Spinal cord (tissue), 10 donors: Measurements from ENCODE around the gene PIAS2. TPM values are rescaled to one million over a fixed set of nuclear protein-coding genes. Genes with fewer than 3 reads are reported as not detected.
"Not testable (repeated sequence)": the region's sequence is repeated elsewhere in the genome, so short reads cannot be mapped to it uniquely, and the experiment has no call there.

Experiments used
- DNase-seq, 6 donors: peaks; one replicate each; pipeline versions ENCODE4 v3.0.0 to v3.0.0-alpha.2; 2013 to 2015; ENCODE audit warnings: low spot score in 6 of 6, low read depth in 4 of 6
- H3K27ac ChIP-seq: one replicate; pipeline ENCODE4 v1.5.1; 2013; ENCODE audit warnings: low read depth, low read length, control low read depth
- H3K27me3 ChIP-seq: one replicate; pipeline ENCODE4 v1.6.1; 2013; ENCODE audit warnings: low read length; ENCODE audit not compliant: control insufficient read depth, insufficient read depth
- H3K36me3 ChIP-seq: one replicate; pipeline ENCODE4 v1.6.1; 2013; ENCODE audit warnings: low read length; ENCODE audit not compliant: control insufficient read depth, insufficient read depth
- H3K4me1 ChIP-seq: one replicate; pipeline ENCODE4 v1.6.1; 2013; ENCODE audit warnings: low read length; ENCODE audit not compliant: control insufficient read depth, insufficient read depth
- H3K4me3 ChIP-seq: one replicate; pipeline ENCODE4 v1.5.1; 2013; ENCODE audit warnings: low read depth, low read length, control low read depth
- H3K9me3 ChIP-seq: one replicate; pipeline ENCODE4 v1.6.1; 2013; ENCODE audit warnings: low read length; ENCODE audit not compliant: control insufficient read depth, insufficient read depth
- WGBS: methylation state at CpG from one replicate; pipeline ENCODE4 v1.1.5; 2013; ENCODE audit warnings: missing lambda C conversion rate; ENCODE audit not compliant: insufficient coverage; 5-methylcytosine and 5-hydroxymethylcytosine counted together
- polyA plus RNA-seq, 2 donors: library from polyadenylated mRNA; unstranded; fragments of 120-200 nt; gene quantifications; one replicate each; pipeline ENCODE4 v1.2.1, GENCODE V29; 2013; ENCODE audit not compliant: insufficient read length in 2 of 2
- total RNA-seq, 2 donors: library from RNA; depleted of rRNA in 1 of 2; stranded (reverse); fragments of 120-200 nt in 1 of 2; fragments of >200 nt in 1 of 2; gene quantifications; one replicate each; pipeline versions ENCODE4 v1.2.3 to v1.2.4, GENCODE V29; 2013 to 2014
- donor health status: healthy.

Gene PIAS2
- total and polyA plus RNA-seq, 4 donors, result 26.9 to 59.8 (median 38.1) TPM

- Histone ChIP-seq H3K4me3 (no peak overlapping the region), H3K4me1 (no peaks in the 10 kb centered on the region), H3K27me3 (no peaks in the 10 kb centered on the region), H3K27ac (no peak overlapping the region), H3K36me3 (no peaks in the 10 kb centered on the region), H3K9me3 (no peaks in the 10 kb centered on the region)
- WGBS, result 91% methylated on average over 5 of the region's 6 CpGs
- no peak for DNase-seq
Measured at GRCh38 chr18:46820863-46821262, 96.4 kb downstream of the PIAS2 start.

DNA sequence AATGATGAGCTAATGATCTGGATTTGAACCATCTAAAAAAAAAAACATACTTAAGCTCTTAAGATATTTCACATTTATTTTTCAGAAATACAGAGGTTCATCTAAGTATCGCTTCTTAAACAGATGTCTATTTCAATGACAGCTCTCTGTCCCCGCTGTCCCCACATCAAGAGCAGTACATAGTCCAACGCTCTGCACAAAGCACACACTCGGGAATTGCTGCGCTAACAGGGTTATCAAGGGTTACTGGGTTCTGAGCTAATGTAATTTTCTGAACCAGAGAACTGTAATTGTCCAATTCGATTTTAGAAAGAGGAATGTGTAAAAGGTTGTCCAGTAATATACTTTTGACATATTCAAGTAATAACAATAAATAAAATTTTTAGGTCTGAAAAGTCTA is 101.6 kb downstream of the PIAS2 start:
- Histone ChIP-seq H3K4me1 (no peaks in the 10 kb centered on the region), H3K36me3 (no peaks in the 10 kb centered on the region)
- DNase-seq, result no peak

DNA sequence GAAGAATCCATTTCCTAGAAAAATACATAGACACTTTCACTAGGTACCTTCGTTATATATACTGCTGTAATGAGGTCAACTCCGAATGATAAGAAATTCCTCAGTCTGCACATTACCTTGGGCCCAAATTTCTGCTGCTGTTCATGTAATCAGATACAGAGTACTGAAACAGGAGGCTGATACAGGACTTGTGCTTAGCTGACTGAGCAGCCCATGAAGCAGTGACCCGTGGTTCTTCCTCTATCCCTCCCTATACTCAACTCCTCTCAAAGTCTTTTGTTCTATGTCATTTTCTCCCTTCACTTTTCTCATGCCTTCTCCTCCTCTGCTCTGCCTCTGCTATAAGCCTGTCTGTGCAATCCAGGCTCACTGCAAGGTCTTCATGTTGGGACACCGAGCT is 102.9 kb downstream of the PIAS2 start:
- no peak for DNase-seq

More for the DNA sequence above, 101.6 kb downstream of the PIAS2 start:
- no peaks in the 10 kb centered on the region for H3K9me3 ChIP-seq
- no peaks in the 10 kb centered on the region for H3K27me3 ChIP-seq
- no peak overlapping the region for H3K27ac ChIP-seq
- H3K4me3 ChIP-seq, result no peak overlapping the region
- 93% methylated on average over 2 of the region's 6 CpGs for WGBS

GRCh38 chr18:46812311-46812710 is 105.0 kb downstream of the PIAS2 start:
- WGBS, result no CpG with 5 or more reads among the region's 2 CpGs
- no peak for DNase-seq
- H3K4me1 ChIP-seq, result no peaks in the 10 kb centered on the region
- no peaks in the 10 kb centered on the region for H3K9me3 ChIP-seq
- H3K27me3 ChIP-seq, result no peaks in the 10 kb centered on the region
- H3K4me3 ChIP-seq, result no peak overlapping the region
- H3K36me3 ChIP-seq, result no peaks in the 10 kb centered on the region
- no peak overlapping the region for H3K27ac ChIP-seq

More for the DNA sequence above, 102.9 kb downstream of the PIAS2 start:
- H3K27ac ChIP-seq, result no peak overlapping the region
- H3K4me1 ChIP-seq, result no peaks in the 10 kb centered on the region
- WGBS, result 67% methylated on average over 2 of the region's 4 CpGs
- H3K36me3 ChIP-seq, result no peaks in the 10 kb centered on the region
- H3K4me3 ChIP-seq, result no peak overlapping the region
- H3K27me3 ChIP-seq, result no peaks in the 10 kb centered on the region
- no peaks in the 10 kb centered on the region for H3K9me3 ChIP-seq

DNA sequence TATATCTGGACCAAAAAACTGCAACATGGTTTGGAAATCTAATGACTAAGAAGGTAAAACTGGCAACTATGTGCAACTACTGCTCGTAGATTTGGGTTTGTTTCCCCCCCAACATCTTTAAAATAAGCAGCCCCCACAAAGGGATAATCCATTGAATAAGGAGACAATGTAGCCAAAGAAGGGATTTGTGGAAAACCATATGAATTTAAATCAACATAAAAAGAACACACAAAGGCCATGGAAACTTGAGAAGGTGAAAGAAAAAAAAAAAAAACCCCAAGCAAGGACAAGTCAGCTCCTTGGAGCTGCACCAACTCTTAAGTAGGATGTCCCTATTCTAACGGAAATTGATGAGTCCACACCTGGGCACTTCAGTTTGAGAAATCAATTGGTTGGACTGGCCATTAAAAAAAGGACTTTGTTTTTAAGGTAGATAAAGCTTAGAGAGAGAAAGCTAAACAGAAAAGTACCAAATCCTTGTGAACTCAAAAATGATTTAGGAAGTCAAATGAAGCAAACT is 106.8 kb downstream of the PIAS2 start:
- Histone ChIP-seq H3K4me1 (no peaks in the 10 kb centered on the region), H3K4me3 (no peak overlapping the region), H3K27me3 (no peaks in the 10 kb centered on the region), H3K9me3 (no peaks in the 10 kb centered on the region), H3K27ac (no peak overlapping the region), H3K36me3 (no peaks in the 10 kb centered on the region)
- WGBS, result 86% methylated on average over 1 of the region's 2 CpGs
- DNase-seq, result no peak

DNA sequence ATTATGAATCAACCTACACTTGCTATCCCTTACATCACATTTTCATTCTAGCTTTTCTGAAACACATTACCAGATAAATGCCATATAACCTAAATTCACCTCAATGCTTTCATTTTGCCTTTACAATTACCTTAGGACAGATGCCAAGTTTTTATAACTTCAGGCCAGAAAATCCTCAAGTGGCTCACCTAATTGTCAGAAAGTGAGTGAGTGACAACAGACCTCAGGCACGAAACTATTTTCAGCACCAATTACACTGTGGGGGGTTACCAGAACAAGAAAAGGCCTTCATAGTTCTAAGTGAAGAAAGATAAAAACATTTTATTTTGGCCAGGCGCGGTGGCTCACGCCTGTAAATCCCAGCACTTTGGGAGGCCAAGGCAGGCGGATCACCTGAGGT is 108.2 kb downstream of the PIAS2 start:
- Histone ChIP-seq H3K27ac (no peak overlapping the region), H3K4me3 (no peak overlapping the region), H3K36me3 (no peaks in the 10 kb centered on the region), H3K4me1 (no peaks in the 10 kb centered on the region), H3K27me3 (no peaks in the 10 kb centered on the region), H3K9me3 (no peaks in the 10 kb centered on the region)
- WGBS, result 100% methylated on average over 3 of the region's 5 CpGs
- no peak for DNase-seq

DNA sequence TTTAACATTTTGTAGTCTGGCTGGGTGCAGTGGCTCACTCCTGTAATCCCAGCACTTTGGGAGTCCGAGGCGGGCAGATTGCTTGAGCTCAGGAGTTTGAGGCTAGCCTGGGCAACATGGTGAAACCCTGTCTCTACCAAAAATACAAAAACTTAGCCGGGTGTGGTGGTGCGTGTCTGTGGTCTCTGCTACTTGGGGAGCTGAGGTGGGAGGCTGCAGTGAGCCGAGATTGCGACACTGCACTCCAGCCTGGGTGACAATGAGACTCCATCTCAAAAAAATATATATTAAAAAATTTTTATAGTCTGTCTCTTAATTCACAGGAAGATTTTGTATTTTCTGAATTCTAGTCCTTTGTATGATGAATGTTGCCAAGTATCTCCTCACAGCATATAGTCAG is 121.4 kb downstream of the PIAS2 start:
- not testable (repeated sequence) for H3K4me3 ChIP-seq, H3K36me3 ChIP-seq, H3K4me1 ChIP-seq, DNase-seq, H3K27ac ChIP-seq, H3K9me3 ChIP-seq, H3K27me3 ChIP-seq
- no CpG with 5 or more reads among the region's 6 CpGs for WGBS

GRCh38 chr18:46794607-46795006 is 122.7 kb downstream of the PIAS2 start:
- Histone ChIP-seq H3K27ac (no peak overlapping the region), H3K9me3 (no peaks in the 10 kb centered on the region), H3K4me3 (no peak overlapping the region), H3K36me3 (no peaks in the 10 kb centered on the region), H3K27me3 (no peaks in the 10 kb centered on the region), H3K4me1 (no peaks in the 10 kb centered on the region)
- no peak for DNase-seq
- WGBS, result no CpG with 5 or more reads among the region's 1 CpG

DNA sequence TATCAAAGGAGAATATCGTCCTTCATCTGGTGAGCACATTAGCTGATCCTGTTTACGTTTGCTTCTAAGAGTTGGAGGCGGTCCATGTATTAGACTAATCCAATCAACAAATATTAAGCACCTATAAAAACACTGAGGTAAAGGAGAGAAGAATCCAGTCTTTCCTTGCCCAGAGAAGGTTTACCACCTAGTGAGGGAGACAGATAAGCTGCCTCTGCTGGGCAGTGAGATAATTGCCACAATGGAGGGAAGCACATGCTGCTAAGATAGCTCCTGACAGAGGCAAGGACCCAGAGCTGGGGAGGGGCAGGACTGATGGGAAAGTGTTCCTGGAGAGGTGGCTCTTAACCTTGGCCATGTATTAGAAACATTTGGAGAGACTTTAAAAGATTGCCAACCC is 123.7 kb downstream of the PIAS2 start:
- no peak overlapping the region for H3K27ac ChIP-seq
- no peak overlapping the region for H3K4me3 ChIP-seq
- H3K9me3 ChIP-seq, result no peaks in the 10 kb centered on the region
- H3K4me1 ChIP-seq, result no peaks in the 10 kb centered on the region
- no CpG with 5 or more reads among the region's 3 CpGs for WGBS
- no peaks in the 10 kb centered on the region for H3K36me3 ChIP-seq
- H3K27me3 ChIP-seq, result no peaks in the 10 kb centered on the region
- no peak for DNase-seq

DNA sequence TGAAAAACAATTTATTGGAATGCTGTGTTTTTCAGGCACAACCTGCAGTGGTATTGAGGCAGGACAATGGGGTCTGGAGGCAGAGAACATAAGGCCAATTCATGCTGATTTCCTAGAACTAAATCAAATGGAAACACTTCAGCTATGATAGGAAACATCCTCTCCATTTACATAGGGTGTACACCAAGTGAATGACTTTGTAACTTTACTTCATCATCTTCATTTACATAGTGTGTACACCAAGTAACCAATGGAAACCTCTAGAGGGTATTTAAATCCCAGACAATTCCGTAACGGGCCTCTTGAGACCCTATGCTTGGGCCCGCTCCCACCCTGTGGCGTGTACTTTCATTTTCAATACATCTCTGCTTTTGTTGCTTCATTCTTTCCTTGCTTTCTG is 128.2 kb downstream of the PIAS2 start:
- WGBS, result 93% methylated on average over 4 of the region's 4 CpGs
- Histone ChIP-seq H3K4me3 (no peak overlapping the region), H3K36me3 (no peaks in the 10 kb centered on the region), H3K4me1 (no peaks in the 10 kb centered on the region), H3K27ac (no peak overlapping the region), H3K9me3 (peaks cover 4% of the 10 kb centered on the region), H3K27me3 (no peaks in the 10 kb centered on the region)
- DNase-seq, result no peak
